Naive B cell (primary cell): ENCODE measurements around the gene PAPSS2. TPM values are rescaled to one million over a fixed set of nuclear protein-coding genes. Genes with fewer than 3 reads are reported as not detected.

Experiments
- ATAC-seq, 2 donors: fragments of 150-1000 bp; cut with Tn5 transposase; 2 replicates each; pipeline ENCODE4 v1.10.0; 2021; ENCODE audit warnings: low read depth in 2 of 2, mild to moderate bottlenecking in 2 of 2, moderate library complexity in 2 of 2
- DNase-seq: peaks from one replicate; pipeline ENCODE4 v3.0.0; 2022
- H3K27ac Mint-ChIP-seq, 6 donors: one replicate each; pipeline ENCODE4 v1.8.0; 2020 to 2022; ENCODE audit warnings: mild to moderate bottlenecking in 6 of 6, mixed read lengths in 6 of 6, moderate library complexity in 5 of 6, inconsistent platforms in 2 of 6
- H3K27me3 Mint-ChIP-seq, 3 donors: one replicate each; pipeline ENCODE4 v1.8.0; 2021 to 2022; ENCODE audit warnings: mixed read lengths in 3 of 3, mild to moderate bottlenecking in 1 of 3
- H3K36me3 Mint-ChIP-seq, 2 donors: one replicate each; pipeline ENCODE4 v1.8.0; 2020 to 2022; ENCODE audit warnings: mixed read lengths in 2 of 2, inconsistent platforms in 1 of 2, mild to moderate bottlenecking in 1 of 2
- H3K4me1 Mint-ChIP-seq, 3 donors: one replicate each; pipeline ENCODE4 v1.8.0; 2020 to 2022; ENCODE audit warnings: mixed read lengths in 3 of 3, inconsistent platforms in 1 of 3, mild to moderate bottlenecking in 1 of 3, moderate library complexity in 1 of 3
- H3K4me3 Mint-ChIP-seq, 8 donors: one replicate each; pipeline ENCODE4 v1.8.0; 2020 to 2022; ENCODE audit warnings: mild to moderate bottlenecking in 8 of 8, mixed read lengths in 8 of 8, moderate library complexity in 8 of 8, inconsistent platforms in 2 of 8
- H3K9me3 Mint-ChIP-seq, 7 donors: one replicate each; pipeline ENCODE4 v1.8.0; 2020 to 2022; ENCODE audit warnings: mixed read lengths in 7 of 7, mild to moderate bottlenecking in 5 of 7, inconsistent platforms in 2 of 7, moderate library complexity in 1 of 7
- polyA plus RNA-seq, 6 donors: library from polyadenylated mRNA; unstranded; fragments of 300-500 nt; fragmentation: Illumina TruSeq; gene quantifications; one replicate each; pipeline ENCODE4 v1.2.3, GENCODE V29; 2021; ENCODE audit warnings: low read depth in 6 of 6

PAPSS2 gene
- polyA plus RNA-seq, 6 donors from 2014 or later, result 0.07 to 0.13 TPM; not detected in 4

GRCh38 chr10:87668324-87669074 is 8.8 kb downstream of the PAPSS2 start:
- Mint-ChIP-seq H3K4me3 (no peak overlapping the region), H3K36me3 (no peaks in the 10 kb centered on the region), H3K4me1 (no peaks in the 10 kb centered on the region), H3K27ac (no peak overlapping the region), H3K9me3 (no peaks in the 10 kb centered on the region), H3K27me3 (peaks cover 9 to 16% (median 16%) of the 10 kb centered on the region in 3 donors)
- no peak for ATAC-seq
- DNase-seq, result no peak

DNA sequence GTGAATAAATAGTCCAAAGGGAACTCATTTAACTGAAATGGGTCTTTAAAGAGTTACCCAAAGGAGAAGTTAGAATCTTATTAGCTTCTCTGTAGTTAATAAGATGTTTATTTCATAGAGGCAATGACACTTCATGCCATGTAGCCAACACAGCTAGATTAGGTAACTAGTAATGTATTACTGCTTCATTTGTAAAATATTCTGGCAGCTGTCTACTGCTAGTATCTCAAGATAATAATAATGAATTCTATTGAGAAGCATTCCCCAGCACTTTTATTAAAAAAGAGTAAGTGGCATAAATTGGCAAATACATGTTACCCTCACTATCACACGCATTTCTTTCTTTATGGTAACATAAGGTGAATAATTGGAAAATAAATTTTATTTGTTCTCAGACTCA is 10.1 kb downstream of the PAPSS2 start:
- DNase-seq (no peak), ATAC-seq (no peak)
- Mint-ChIP-seq H3K27me3 (peaks cover 3 to 7% (median 7%) of the 10 kb centered on the region in 3 donors), H3K9me3 (no peaks in the 10 kb centered on the region), H3K4me3 (no peak overlapping the region), H3K27ac (no peak overlapping the region), H3K4me1 (no peaks in the 10 kb centered on the region), H3K36me3 (no peaks in the 10 kb centered on the region)

- Mint-ChIP-seq H3K9me3 (no peaks in the 10 kb centered on the region), H3K36me3 (no peaks in the 10 kb centered on the region), H3K27ac (no peak overlapping the region), H3K4me1 (no peaks in the 10 kb centered on the region), H3K4me3 (no peak overlapping the region), H3K27me3 (peaks cover 0 to 7% (median 0%) of the 10 kb centered on the region in 3 donors)
- ATAC-seq, result no peak
- DNase-seq, result no peak
Measured at GRCh38 chr10:87670586-87670985, 10.9 kb downstream of the PAPSS2 start.

DNA sequence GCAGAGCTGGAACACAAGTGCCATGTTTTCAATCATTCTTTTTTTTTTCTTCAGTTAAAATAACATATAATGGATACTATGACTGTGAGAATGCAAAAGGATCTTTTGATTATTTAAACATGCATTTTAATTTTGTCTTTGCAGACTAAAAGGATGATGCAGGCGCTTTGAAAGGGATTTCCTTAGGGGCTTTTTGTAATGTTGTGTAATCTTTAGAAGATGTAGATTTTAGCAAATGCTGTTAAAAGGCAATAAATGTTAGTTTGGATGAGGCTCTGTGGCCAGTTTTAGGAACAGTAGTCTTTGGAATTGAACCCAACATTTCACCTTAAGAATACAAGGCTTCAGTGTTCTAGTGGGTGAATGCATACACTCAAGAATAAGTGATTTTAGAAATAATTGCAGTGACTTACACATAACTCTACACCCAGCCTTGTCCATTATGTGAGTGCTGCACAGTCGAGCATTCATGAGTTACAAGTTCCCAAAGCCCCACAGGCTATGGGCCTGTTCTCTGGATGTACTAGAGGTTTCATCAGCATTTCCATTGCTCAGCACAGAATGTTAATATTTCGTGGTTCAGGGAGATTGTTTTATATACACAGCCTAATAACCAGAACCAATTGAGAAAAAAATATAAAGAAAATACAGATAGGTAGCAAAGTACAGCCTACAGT is 11.6 kb downstream of the PAPSS2 start:
- Mint-ChIP-seq H3K27me3 (peaks cover 0 to 10% (median 0%) of the 10 kb centered on the region in 3 donors), H3K4me1 (no peaks in the 10 kb centered on the region), H3K36me3 (no peaks in the 10 kb centered on the region), H3K27ac (peak overlapping the region in 1 of 6 donors; percentile 9), H3K9me3 (no peaks in the 10 kb centered on the region), H3K4me3 (no peak overlapping the region)
- no peak for DNase-seq
- no peak for ATAC-seq

- Mint-ChIP-seq H3K4me1 (no peaks in the 10 kb centered on the region), H3K27me3 (peaks cover 0 to 11% (median 0%) of the 10 kb centered on the region in 3 donors), H3K4me3 (no peak overlapping the region), H3K27ac (no peak overlapping the region), H3K9me3 (no peaks in the 10 kb centered on the region), H3K36me3 (no peaks in the 10 kb centered on the region)
- DNase-seq, result no peak
- no peak for ATAC-seq
Measured at GRCh38 chr10:87672551-87672950, 12.9 kb downstream of the PAPSS2 start.

DNA sequence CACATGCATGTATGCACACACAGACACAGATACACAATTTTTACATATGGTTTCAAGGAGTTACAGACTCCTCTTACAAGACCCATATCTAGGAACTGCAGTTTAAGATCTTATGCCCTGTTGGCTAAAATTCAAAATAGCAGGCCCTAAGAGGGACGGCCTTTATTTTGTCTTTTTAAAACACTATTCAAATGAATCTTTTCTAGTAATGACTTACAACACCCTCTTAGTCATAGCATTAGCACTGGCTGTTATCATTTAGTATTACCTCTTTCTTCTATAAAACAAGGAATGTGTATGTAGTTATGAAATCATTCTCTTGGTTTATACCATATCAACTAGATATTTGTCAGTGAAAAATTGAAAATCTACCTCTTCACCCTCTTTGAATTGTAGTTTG is 15.3 kb downstream of the PAPSS2 start:
- no peak for DNase-seq

DNA sequence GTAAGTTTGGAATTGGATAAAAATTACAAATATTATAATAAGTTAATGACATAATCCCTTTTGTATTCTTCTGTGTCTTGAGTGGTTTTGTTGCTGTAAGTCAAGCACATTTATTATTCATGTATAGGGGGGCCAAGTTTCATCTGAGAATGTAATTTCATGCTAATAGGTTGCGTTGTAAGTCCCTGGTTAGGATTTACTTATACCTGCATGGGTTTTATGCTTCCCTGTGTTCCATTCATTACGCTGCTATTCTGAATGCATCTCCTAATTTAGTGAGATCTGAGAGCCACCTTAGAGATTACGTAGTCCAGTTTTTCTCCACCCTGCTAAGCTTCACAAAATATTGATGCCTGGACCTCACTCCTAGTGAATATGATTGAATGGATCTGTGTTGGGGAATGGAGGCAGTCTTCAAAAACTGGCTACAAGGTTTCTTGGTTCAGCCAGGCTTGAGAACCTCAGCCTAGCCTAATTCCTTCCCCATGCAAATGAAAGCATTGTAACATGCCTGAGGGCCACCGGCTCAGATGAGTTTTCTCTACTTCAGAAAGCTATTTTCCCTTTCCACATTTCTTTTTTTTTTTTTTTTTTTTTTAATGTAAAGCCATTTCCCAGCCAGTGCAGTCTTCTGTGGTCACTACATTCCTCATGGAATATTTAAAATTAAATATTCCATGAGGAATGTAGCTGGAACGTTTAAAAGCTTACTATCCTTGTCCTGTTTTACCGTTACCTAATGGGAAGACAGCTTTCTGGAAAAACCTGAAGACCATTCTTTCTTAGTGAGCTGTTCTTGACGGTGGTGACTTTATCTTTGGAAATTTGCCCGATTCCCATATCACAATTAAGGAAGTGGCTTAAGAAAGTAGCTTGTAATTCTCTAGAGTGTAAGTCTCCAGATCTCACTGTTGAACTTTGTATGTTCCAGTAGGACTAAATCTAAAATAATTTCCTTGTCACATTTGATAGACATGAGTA is 16.0 kb downstream of the PAPSS2 start:
- Mint-ChIP-seq H3K9me3 (peaks cover 0 to 4% (median 0%) of the 10 kb centered on the region in 7 donors), H3K27ac (no peak overlapping the region), H3K36me3 (no peaks in the 10 kb centered on the region), H3K4me1 (no peaks in the 10 kb centered on the region), H3K27me3 (peaks cover 0 to 4% (median 0%) of the 10 kb centered on the region in 3 donors), H3K4me3 (no peak overlapping the region)
- DNase-seq (no peak), ATAC-seq (no peak)

More for the DNA sequence above, 15.3 kb downstream of the PAPSS2 start:
- no peak for ATAC-seq
- Mint-ChIP-seq H3K36me3 (no peaks in the 10 kb centered on the region), H3K4me3 (no peak overlapping the region), H3K27me3 (peaks cover 0 to 7% (median 0%) of the 10 kb centered on the region in 3 donors), H3K9me3 (peaks cover 0 to 4% (median 0%) of the 10 kb centered on the region in 7 donors), H3K4me1 (no peaks in the 10 kb centered on the region), H3K27ac (no peak overlapping the region)

DNA sequence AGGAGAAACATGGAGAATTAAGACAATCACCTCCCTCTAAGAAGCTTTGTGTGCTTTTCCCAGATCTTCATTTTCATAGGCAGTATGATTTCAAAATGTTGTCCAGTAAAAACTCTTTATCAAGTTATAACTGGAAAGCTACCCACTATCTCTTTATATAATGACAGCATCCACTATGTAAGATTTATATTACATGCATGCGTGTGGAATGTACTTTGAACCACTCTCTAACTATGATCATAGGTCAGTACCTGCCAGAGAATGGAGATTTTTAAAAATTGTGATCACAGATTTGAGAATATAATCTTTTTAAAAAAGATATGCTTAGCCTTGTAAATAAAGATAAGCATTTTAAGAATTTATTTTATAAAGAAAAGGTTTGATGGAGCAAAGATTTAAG is 17.9 kb downstream of the PAPSS2 start:
- Mint-ChIP-seq H3K4me1 (no peaks in the 10 kb centered on the region), H3K4me3 (no peak overlapping the region), H3K27me3 (peaks cover 0 to 6% (median 4%) of the 10 kb centered on the region in 3 donors), H3K36me3 (no peaks in the 10 kb centered on the region), H3K9me3 (peaks cover 0 to 4% (median 0%) of the 10 kb centered on the region in 7 donors), H3K27ac (no peak overlapping the region)
- DNase-seq (no peak), ATAC-seq (no peak)

DNA sequence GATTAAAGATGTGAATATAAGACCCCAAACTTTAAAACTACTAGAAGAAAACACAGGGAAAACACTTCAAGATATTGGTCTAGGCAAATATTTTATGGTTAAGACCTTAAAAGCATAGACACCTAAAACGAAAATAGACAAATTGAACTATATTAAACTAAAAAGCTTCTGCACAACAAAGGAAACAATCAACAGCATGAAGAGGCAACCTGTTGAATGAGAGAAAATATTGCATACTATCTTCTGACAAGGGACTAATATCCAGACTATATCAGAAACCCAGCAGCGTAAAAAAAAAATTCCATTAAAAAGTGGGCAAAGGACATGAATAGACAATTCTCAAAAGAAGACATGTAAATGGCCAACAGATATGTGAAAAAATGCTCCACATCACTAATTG is 18.6 kb downstream of the PAPSS2 start:
- Mint-ChIP-seq H3K4me3 (no peak overlapping the region), H3K9me3 (peaks cover 0 to 4% (median 0%) of the 10 kb centered on the region in 7 donors)
- ATAC-seq, result no peak

DNA sequence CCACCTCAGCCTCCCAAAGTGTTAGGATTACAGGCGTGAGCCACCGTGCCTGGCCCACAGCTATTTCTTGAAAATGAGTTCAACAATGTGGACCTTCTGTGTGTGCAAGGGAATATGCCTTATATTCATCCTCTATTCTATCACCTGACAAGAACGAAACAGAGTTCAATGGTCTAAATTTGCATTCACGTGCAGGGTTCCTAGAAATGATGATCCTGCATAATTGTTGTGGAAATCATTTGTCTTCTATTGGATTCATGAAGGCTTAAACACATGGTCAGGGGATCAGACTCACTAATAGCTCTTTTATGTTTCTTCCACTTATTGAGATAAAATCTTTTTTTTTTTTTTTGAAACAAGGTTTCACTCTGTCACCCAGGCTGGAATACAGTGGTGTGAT is 23.7 kb downstream of the PAPSS2 start:
- Mint-ChIP-seq H3K27ac (no peak overlapping the region), H3K4me1 (no peaks in the 10 kb centered on the region), H3K36me3 (no peaks in the 10 kb centered on the region), H3K9me3 (peaks cover 0 to 4% (median 0%) of the 10 kb centered on the region in 7 donors), H3K4me3 (no peak overlapping the region), H3K27me3 (peaks cover 0 to 6% (median 0%) of the 10 kb centered on the region in 3 donors)
- ATAC-seq (no peak), DNase-seq (no peak)

More for the DNA sequence above, 18.6 kb downstream of the PAPSS2 start:
- H3K27ac Mint-ChIP-seq, result no peak overlapping the region
- peaks cover 0 to 6% (median 4%) of the 10 kb centered on the region in 3 donors for H3K27me3 Mint-ChIP-seq
- H3K4me1 Mint-ChIP-seq, result no peaks in the 10 kb centered on the region
- H3K36me3 Mint-ChIP-seq, result no peaks in the 10 kb centered on the region
- DNase-seq, result no peak

DNA sequence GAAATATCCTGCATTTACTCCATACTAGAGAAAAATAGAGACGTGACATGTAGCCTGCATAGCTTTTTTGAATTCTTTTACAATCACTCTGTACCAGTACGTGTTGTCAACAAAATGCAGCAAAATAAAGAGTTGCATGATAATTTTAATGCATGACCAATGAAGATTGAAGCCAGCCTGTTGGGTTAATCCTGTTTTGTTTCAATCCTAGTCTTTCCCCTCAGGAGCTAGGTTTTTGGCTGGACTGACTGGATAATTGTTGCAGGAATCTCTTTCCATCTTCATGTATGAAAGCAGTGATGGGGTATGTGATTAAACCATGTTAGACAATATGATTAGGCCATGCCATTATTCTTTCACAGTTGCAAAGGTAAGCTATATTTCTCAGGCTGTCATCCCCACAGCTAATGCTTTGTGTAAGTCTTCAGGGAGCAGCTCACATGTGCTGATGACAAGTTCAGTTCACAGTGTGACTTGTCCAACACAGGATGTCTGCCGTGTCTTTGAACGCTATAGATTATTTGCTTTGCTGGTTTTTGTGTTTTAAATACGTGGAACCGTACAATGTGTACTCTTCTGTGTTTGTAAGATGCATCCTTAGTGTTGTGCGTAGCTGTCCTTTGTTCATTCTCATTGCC is 24.4 kb downstream of the PAPSS2 start:
- Mint-ChIP-seq H3K27ac (no peak overlapping the region), H3K4me1 (no peaks in the 10 kb centered on the region), H3K27me3 (peaks cover 0 to 6% (median 0%) of the 10 kb centered on the region in 3 donors), H3K9me3 (peaks cover 0 to 1% (median 0%) of the 10 kb centered on the region in 7 donors), H3K36me3 (no peaks in the 10 kb centered on the region), H3K4me3 (no peak overlapping the region)
- no peak for ATAC-seq
- DNase-seq, result no peak

DNA sequence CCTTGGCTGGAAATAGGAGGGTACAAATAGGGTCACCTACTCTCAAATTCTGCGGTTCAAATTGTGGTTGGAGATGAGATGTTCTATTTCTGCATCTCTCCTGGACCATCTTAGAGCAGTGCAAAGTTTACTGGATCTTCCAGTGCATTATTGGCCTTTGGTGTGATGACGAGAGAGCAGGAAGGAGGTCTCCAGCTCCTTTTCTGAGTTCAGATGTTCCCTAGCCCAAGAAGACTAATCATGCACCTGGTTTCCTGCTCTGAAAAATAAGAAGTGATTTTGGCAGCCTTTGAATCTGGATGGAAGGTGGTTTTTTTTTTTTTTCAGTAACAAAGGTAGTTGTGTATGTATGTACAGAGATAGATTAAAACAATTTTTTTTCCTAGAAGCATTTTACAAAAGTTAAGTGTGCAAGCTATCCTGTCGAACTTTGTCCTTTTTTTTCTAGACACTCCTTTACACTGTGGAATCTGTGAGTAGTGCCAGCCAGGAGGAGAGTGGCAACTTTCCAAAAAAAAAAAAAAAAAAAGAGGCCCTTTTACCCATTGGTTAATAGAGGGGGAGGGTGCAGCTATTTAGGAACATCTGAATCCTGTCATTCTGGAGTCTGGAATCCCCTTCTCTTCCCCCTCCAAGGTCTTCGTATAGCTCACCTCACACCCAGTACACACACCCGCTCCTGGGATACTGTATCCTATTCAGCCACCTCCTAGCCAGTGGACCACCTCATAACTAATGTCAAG is 26.3 kb downstream of the PAPSS2 start:
- Mint-ChIP-seq H3K4me3 (no peak overlapping the region), H3K27me3 (peaks cover 0 to 6% (median 0%) of the 10 kb centered on the region in 3 donors), H3K9me3 (no peaks in the 10 kb centered on the region), H3K36me3 (no peaks in the 10 kb centered on the region), H3K4me1 (no peaks in the 10 kb centered on the region), H3K27ac (no peak overlapping the region)
- DNase-seq, result no peak
- no peak for ATAC-seq
